ENCODE measurements around the gene PROM1.

- TF ChIP-seq POLR2A (IDR thresholded peaks at IDR 0.05) (no peak), POLR2AphosphoS5 (IDR thresholded peaks at IDR 0.05) (no peak), EP300 (IDR thresholded peaks at IDR 0.05) (no peak)
- TF ChIP-seq, protein P1, sequence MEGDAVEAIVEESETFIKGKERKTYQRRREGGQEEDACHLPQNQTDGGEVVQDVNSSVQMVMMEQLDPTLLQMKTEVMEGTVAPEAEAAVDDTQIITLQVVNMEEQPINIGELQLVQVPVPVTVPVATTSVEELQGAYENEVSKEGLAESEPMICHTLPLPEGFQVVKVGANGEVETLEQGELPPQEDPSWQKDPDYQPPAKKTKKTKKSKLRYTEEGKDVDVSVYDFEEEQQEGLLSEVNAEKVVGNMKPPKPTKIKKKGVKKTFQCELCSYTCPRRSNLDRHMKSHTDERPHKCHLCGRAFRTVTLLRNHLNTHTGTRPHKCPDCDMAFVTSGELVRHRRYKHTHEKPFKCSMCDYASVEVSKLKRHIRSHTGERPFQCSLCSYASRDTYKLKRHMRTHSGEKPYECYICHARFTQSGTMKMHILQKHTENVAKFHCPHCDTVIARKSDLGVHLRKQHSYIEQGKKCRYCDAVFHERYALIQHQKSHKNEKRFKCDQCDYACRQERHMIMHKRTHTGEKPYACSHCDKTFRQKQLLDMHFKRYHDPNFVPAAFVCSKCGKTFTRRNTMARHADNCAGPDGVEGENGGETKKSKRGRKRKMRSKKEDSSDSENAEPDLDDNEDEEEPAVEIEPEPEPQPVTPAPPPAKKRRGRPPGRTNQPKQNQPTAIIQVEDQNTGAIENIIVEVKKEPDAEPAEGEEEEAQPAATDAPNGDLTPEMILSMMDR (IDR thresholded peaks at IDR 0.05), result no peak
These were observed 49.6 kb upstream of the PROM1 start for GRCh38 chr4:16133406-16133805.
